ENCODE results near the gene CDKAL1. TPM values are rescaled to one million over a fixed set of nuclear protein-coding genes. Genes with fewer than 3 reads are reported as not detected.
A peak's percentile ranks its signal among the peaks of the same experiment; 100 is the strongest.

CDKAL1 gene
- total and polyA plus RNA-seq, 10 donors: 4.8 to 26.9 (median 20.1) TPM

- Histone ChIP-seq H3K27ac (peak overlapping the region in 2 of 8 donors; percentile 4 to 7), H3K27me3 (replicated peaks in 1 of 7) (no peaks in the 10 kb centered on the region), H3K36me3 (no peaks in the 10 kb centered on the region), H3K4me1 (peaks cover 0 to 29% (median 16%) of the 10 kb centered on the region in 6 donors), H3K9me3 (no peaks in the 10 kb centered on the region), H3K4me3 (no peak overlapping the region)
- intact Hi-C loops (cut with DNase I; ENCODE audit: low total_unique reads): no loop called here
- no peak for TF ChIP-seq POLR2A (IDR thresholded peaks at IDR 0.05)
- DNase-seq: no peak
- WGBS, 5 donors: 68 to 77% (median 74%) methylated on average over 7 of the region's 7 CpGs
Measured at GRCh38 chr6:21099338-21100314, 565.4 kb downstream of the CDKAL1 start.

DNA sequence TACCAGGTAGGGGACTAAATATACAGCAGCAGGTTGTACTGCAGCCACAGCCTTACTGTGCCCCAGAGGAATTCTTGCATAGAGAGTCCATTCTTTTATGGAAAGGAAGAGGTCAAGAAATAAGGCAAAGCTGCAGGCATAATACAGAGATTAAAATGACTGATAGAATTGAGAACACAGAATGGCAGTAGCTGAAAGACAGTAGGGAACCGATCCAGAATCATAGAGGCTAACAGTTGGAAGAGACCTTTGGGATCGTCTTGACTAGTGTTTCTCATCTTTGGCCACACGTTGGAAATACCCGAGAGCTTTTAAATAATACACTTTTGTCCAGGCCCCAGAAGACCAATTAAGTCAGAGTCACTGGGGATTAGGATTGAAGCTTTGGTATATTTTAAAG lies 566.7 kb downstream of the CDKAL1 start:
- H3K4me1 ChIP-seq: peaks cover 0 to 29% (median 16%) of the 10 kb centered on the region in 6 donors
- H3K36me3 ChIP-seq: no peaks in the 10 kb centered on the region
- no peak overlapping the region for H3K27ac ChIP-seq
- no peak for DNase-seq
- intact Hi-C loops (cut with DNase I; ENCODE audit: low total_unique reads): no loop called here
- H3K9me3 ChIP-seq: no peaks in the 10 kb centered on the region
- H3K4me3 ChIP-seq: no peak overlapping the region
- no peaks in the 10 kb centered on the region for H3K27me3 ChIP-seq (replicated peaks in 1 of 7)
- no peak for TF ChIP-seq POLR2AphosphoS5 (IDR thresholded peaks at IDR 0.05)
- TF ChIP-seq POLR2A (IDR thresholded peaks at IDR 0.05): no peak
- TF ChIP-seq CTCF (IDR thresholded peaks at IDR 0.05 in 8 of 11, conservative IDR thresholded peaks at IDR 0.05 in 3 of 11): no peak
- 89 to 96% (median 95%) methylated on average over 4 of the region's 4 CpGs for WGBS, 5 donors

DNA sequence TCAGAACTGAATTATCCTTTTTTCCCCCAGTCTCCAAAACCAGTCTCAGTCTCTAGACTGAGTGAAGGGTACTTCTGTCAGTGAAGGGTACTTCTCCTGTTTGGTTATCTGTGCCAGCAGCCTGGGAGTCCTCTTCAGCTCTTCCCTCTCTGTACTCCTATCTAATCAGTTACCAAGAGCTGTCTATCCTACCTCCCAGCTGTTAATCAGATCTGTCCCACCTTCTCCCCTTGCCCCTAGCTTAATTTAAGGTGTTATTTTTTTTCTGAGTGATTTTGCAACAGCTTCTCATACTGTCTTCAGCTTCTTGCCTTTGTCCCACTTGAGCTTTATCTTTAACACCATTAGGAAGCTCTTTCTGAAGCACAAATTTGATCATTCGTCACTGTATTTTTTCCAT lies 567.4 kb downstream of the CDKAL1 start:
- intact Hi-C loops (cut with DNase I; ENCODE audit: low total_unique reads): no loop called here
- Histone ChIP-seq H3K9me3 (no peaks in the 10 kb centered on the region), H3K36me3 (no peaks in the 10 kb centered on the region), H3K27me3 (replicated peaks in 1 of 7) (no peaks in the 10 kb centered on the region), H3K4me3 (no peak overlapping the region), H3K27ac (no peak overlapping the region), H3K4me1 (peaks cover 0 to 29% (median 16%) of the 10 kb centered on the region in 6 donors)
- TF ChIP-seq POLR2AphosphoS5 (IDR thresholded peaks at IDR 0.05) (no peak), CTCF (IDR thresholded peaks at IDR 0.05 in 8 of 11, conservative IDR thresholded peaks at IDR 0.05 in 3 of 11) (no peak), POLR2A (IDR thresholded peaks at IDR 0.05) (no peak)
- 88 to 100% (median 92%) methylated on average over 1 of the region's 1 CpG for WGBS, 5 donors
- no peak for DNase-seq

- WGBS, 5 donors: 70 to 85% (median 71%) methylated on average over 7 of the region's 7 CpGs
- DNase-seq: no peak
- TF ChIP-seq CTCF (IDR thresholded peaks at IDR 0.05 in 8 of 11, conservative IDR thresholded peaks at IDR 0.05 in 3 of 11) (no peak), POLR2A (IDR thresholded peaks at IDR 0.05) (no peak), POLR2AphosphoS5 (IDR thresholded peaks at IDR 0.05) (no peak)
Measured at GRCh38 chr6:21102201-21102600, 567.9 kb downstream of the CDKAL1 start.

More at GRCh38 chr6:21102201-21102600, 567.9 kb downstream of the CDKAL1 start:
- Histone ChIP-seq H3K9me3 (no peaks in the 10 kb centered on the region), H3K4me1 (peaks cover 0 to 29% (median 16%) of the 10 kb centered on the region in 6 donors), H3K36me3 (no peaks in the 10 kb centered on the region), H3K27ac (no peak overlapping the region), H3K27me3 (replicated peaks in 1 of 7) (no peaks in the 10 kb centered on the region), H3K4me3 (no peak overlapping the region)
- intact Hi-C loops (cut with DNase I; ENCODE audit: low total_unique reads): no loop called here

All from spleen (tissue), 11 donors.